Amniotic epithelial cell (primary cell): ENCODE measurements around the gene TMEM161B.
"Not testable (repeated sequence)": the region's sequence is repeated elsewhere in the genome, so short reads cannot be mapped to it uniquely, and the experiment has no call there.

ENCODE experiments used
- DNase-seq: peaks from one replicate; pipeline ENCODE4 v3.0.0-alpha.2; 2010; ENCODE audit warnings: low read depth

Gene TMEM161B

DNA sequence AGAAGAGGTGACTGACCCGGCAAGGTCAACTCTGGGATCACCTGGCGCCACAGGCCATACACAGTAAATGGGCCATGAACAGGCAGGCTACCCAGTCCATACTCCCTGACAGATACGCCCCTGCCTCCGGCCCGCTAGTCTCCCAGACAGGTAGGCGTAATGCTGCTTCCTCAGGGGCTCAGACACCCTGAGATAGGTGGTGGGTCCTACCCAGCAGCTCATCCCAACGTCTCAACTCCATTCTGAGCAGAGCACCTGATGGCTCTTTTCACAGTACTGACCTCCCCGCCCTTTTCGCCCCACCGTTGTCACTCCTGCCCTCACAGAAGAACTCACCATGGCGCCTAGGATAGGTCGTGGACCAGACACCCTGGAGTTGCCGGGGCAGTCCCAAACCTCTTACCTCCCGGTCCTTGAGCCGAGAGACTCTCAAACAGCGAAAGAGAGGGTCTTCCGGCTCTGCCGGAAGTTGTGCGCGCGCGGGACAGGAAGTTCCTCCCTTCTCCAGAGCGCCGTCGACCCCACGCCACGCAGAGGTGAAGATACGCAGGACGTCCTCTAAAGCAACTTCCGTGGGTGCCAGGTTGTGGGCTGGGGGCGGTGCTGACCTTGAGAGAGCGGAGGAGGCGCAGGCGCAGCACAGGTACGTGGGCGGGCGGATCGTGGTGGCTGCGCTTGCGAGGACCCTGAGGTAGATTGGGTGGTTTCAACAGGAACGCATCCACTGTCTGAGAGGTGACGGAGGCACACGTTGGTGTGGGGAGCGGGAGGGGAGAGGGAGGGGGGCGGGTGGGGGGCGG lies at the start of gene TMEM161B:
Gene TMEM161B, minus strand, starts transcription at position 461 of the 800 bp plus-strand sequence. Its CDS starts 122 bp downstream, at position 339.
- peak; percentile 87 for DNase-seq

DNA sequence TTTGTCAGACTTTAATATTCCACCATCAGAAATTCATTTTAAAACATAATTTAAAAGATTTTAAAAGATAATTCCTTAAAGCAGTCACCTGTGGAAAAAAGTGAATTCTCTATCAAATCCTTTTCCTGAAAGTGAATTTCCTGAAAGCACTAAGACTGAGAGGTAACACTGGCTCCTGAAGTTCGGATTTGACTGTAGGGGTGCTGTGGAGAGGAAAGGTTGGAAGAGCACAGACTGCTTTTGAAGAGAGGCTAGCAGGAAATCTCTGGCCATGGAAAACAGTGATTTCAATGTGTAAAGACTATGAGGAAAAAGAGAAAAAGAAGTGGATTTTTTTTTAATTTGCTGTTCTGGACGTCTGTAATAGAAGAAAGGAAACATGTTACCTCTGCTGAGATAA lies 35.7 kb upstream of the TMEM161B start:
- no peak for DNase-seq

DNA sequence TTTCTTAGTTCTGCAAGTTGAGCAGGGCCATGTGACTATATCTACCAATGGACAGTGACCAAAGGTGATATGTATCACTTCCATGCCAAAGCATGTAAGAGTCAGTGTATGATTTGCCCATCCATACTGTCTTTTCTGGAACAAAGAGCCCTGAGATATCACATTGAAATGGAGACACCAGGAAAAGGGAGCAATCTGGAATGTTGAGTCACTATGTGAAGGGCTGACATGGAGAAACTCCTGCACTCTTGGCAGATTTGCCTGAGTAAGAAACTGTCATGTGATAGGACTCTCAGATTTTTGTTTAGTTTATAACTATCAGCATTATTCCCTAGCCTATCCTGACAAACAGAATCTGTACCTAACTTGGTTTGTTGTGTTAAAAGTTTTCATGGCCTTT lies 29.8 kb upstream of the TMEM161B start:
- peak; percentile 25 for DNase-seq

DNA sequence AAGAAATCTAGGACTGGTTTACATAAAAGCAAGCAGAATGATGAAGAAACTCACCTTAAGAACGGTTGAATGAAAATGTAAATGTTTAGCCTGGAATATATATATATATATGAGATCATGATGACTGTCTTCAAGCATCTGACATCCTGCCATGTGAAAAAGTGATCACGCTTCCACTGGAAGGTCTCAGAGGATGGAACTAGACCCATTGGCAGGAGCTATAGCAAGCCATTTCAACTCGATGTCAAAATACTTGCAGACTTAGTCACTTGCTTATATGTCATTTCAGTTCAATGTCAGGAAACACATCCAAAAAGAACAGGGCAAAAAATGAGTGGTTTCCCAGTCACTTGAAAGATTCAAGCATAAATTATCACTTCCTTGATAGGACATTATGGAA lies 22.2 kb upstream of the TMEM161B start:
- no peak for DNase-seq

DNA sequence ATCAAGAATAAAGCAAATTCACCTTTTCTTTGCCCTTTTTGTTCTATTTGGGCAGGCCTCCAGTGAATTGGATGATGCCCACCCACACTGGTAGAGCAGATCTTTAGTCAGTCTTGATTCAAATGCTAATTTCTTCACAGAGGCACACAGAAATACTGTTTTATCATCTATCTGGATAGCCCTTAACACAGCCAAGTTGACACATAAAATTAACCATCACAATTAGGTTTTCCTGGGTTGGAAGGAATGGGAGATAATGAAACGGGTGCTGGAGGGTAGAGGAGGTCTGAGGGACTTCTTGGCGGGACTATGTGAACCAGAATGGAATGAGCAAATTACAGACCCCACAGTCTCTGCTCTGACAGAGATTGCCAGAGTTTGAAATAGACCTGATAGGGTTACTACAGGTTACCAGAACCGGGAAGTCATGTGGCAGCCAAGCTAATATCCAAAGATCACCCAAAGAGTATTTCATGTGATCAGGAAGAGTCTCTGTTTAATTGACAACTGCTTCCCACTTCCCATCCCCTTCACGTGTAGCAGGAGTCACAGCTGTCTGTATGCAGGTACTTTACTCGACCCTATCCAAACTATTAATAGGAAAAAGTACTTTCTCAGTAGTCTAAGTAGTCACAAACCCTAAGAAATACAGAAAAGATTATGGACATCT lies 20.0 kb upstream of the TMEM161B start:
- no peak for DNase-seq

DNA sequence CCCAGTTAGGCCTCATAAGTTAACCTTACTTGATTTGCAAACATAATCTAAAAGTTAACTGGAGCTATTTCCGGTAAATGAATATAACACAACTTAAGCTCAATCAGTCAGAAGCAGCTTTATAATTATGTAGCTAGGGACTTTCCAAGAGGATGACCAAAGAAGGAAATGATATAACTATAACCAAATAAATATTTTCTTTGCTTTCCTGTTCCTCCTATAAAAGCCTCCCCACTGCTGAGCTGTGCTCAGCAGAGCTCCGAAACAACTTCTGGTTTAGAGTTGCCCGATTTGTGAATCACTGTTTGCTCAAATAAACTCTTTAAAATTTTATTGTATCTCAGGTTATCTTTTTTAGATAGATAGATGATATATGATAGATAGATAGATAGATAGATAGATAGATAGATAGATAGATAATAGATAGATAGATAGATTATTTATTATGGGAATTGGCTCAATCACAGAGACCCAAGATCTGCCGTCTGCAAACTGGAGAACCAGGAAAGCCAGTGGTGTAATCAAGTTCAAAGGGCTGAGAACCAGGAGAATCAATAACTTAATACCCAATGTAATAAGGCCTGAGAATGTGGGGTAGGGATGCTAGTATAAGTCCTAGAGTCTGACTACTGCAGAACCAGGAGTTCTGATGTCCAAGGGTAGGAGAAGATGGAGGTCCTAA lies 19.3 kb upstream of the TMEM161B start:
- DNase-seq: no peak

DNA sequence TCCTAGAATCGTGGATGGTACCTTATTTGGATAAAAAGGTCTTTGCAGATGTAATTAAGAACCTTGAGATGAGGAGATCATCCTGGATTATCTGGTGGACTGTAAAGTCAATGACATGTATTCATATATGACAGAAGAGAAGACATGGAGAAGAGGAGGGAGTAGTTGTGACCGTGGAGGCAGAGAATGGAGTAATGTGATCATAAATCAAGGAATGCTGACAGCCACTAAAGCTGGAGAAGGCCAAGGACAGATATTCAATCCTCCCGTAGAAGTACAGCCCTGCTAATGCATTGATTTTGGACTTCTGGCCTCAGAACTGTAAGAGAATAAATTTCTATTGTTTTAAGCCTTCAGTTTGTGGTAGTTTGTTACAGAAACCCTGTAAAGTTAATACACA lies 18.7 kb upstream of the TMEM161B start:
- DNase-seq: no peak

DNA sequence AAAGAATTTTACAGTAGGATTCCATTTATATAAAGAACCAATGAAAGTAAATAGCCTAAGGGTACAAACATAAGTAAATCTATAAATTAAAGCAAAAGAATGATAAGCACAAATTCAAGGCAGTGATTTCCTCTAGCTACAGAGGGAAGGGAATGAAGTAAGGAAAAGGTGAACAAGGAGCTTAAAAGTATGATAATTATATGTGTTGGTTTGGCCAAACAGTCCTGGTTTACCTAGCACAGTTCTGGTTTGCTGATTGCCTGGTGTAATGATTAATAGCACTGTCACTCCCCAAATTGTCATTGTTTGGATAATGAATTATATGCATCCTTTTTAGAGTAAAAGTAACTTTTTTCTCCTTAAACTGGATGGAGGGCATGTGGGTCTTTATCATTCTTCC lies 15.0 kb upstream of the TMEM161B start:
- DNase-seq: no peak

DNA sequence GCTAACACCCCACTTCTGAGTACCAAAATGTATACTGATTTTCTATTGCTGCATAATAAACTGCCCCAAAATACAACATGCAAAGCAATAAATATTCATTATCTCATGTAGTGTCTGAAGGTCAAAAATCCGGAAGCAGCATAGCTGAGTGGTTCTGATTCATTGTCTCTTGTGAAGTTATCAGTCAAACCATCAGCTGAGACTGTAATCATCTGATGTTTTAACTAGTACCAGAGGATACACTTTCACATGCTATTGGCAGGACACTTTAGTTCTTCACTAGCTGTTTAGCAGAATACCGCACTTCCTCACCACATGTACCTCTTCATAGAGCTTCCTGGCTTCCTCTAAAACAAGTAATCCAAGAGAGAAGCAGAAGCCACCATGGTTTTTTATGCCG lies 12.7 kb upstream of the TMEM161B start:
- DNase-seq: peak; percentile 24

DNA sequence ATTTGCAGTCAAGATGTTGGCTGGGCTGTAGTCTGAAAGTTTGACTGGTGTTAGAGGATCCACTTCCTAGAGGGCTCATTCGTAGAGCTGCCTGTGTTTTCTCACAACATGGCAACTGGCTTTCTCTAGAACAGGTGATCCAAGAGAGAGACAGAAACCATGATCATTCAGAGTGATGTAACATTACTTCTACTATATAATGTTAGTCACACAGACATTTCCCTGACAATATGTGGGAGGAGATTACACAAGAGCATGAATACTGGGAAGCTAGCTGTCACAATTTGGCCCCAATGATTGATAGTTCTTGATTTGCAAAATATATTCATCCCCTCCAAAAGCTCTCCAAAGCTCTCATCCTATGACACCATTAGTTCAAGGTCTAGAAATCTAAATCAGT lies 10.9 kb upstream of the TMEM161B start:
- DNase-seq: peak; percentile 51

DNA sequence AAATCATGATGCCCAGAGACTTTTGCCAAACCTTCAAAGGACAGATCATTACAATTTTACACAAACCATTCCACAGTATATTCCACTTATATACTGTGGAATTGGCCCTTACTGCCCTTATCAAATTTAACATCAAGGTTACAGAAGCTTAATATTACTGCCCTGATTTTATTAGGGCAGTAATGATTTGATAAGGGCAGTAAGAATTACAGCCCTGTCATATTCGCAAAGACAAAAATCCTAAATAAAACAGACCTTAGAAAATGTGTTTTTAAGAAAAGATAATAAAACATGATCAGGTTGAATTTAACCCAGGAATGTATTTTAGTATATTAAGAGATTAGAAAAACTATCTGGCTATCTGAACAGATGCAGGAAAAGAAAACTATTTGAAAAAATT lies 7.7 kb upstream of the TMEM161B start:
- no peak for DNase-seq

DNA sequence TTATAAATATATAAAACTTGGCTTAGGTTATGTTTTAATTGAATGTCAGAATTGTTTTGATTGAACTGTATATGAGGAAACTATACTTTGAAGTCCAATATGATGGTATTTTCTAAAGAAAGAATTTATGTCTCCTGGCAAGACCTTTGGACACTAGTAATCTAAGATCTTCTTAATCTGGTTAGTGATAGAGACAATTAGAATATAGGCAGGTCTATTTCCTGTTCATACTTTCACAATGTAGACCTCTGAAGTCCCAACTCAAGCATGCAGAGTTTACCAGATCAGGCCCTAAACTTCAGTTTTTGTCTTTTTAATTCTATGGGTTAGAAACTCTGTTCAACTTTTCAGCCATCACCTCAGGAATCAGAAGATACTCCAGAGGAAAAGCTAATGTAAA lies 6.9 kb upstream of the TMEM161B start:
- DNase-seq: no peak

DNA sequence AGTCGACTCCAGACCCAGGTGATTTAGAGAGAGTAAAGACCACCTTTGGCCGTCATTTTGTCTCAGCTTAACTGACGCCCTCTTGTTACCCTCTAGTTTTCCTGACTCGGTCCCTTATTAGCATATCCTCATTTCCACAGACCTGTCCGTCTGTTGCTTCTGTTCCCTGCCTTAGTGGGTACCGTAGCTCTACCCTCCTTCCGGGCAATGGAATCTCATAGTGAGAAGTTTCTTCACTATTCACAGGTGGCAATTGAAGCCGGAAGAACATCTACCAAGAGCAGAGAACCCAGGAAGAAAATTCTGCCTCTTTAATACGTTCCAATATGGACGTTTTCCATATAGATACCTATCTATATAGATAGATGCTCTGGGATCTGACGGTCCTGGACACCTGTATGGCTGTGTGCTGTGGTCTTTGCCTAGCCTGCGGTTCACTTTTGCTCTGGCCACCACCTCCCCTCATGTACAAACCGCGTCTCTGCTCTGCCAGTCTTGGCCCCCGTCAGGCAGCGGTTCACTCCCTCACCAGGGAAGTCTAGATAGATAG lies 652 bp upstream of the TMEM161B start:
- DNase-seq: peak; percentile 32

DNA sequence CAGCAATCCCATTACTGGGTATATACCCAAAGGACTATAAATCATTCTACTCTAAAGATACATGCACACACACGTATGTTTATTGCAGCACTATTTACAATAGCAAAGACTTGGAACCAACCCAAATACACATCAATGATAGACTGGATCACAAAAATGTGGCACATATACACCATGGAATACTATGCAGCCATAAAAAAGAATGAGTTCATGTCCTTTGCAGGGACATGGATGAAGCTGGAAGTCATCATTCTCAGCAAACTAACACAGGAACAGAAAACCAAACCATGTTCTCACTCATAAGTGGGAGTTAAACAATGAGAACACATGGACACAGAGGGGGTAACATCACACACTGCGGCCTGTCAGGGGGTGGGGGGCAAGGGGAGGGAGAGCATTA lies 4.1 kb downstream of the TMEM161B start:
- not testable (repeated sequence) for DNase-seq

DNA sequence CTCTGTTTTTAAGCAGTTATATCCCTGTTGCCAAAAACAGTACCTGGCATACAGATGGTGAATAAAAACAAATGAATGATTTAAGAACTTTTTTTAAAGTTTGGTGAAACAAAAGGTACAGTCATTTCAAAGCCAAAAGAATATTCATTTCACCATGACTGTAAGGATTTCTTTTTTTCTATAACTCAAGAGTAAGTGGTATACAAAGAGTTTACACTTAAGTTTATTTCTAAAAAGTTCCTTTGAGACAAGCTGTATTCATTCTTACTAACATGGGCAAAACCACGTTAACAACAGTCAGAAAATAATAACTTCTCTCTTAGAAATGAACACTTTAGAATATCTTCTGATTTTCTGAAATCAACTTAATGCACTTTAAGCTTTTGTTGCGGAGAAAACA lies 5.3 kb downstream of the TMEM161B start:
- no peak for DNase-seq

DNA sequence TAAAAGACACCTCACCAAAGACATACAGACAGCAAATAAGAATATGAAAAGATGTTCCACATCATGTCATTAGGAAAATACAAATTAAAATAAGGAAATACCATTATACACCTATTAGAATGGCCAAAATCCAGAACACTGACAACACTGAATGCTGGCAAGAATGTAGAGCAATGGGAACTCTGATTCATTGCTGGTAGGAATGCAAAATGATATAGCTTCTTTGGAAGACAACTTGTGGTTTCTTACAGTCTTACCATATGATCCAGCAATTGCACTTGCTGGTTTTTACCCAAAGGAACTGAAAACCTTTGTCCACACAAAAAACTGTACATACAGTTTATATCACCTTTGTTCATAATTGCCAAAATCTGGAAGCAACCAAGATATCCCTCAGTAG lies 6.5 kb downstream of the TMEM161B start:
- peak; percentile 65 for DNase-seq

DNA sequence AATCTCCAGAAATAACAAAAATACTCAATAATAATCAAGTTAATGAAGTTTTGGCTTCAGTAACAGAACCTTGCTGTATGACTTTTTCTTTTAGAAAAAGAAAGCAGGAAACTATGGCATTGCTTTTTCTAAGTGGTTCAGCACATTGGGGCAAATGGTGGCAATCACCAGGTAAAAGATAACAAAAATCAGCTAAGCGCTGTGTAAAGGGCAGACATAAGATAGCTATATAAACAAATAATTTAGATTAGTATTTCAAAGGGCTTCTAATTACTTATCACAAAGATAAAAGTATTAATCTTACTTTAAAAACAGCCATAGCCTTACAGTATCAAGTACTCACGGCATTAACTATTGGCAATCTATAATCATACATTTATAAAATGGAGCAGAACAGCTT lies 10.0 kb downstream of the TMEM161B start:
- no peak for DNase-seq

DNA sequence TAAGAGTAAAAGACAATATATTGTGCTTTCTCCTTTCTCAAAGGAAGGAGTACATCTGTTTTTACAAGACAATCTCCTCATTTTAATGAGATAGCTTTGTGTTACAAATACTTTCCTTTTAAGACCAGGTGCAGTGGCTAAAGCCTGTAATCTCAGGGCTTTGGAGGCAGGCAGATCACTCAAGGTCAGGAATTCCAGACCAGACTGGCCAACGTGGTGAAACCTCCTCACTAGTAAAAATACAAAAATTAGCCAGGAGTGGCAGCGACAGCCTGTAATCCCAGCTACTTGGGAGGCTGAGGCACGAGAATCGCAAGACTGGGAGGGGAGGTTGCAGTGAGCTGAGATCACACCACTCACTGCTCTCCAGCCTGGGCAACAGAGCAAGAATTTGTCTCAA lies 11.8 kb downstream of the TMEM161B start:
- DNase-seq: peak; percentile 44

DNA sequence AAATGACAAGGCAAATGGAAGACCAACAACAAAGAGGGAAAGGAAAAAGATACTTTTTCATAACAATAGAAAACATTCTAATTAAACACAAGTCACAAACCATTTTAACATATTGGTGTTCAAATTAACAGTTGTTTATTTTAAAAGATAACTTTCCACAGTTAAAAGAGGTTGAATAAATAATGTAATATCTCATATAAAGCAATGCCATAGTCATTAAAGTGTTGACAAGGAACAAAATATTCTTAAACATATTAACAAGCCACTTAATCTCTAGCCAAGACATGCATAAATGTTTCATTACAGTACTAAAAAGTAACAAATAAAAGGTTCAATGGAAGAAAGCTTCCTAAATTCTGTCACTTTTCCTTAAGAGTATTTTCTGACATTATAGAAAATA lies 12.6 kb downstream of the TMEM161B start:
- DNase-seq: no peak

DNA sequence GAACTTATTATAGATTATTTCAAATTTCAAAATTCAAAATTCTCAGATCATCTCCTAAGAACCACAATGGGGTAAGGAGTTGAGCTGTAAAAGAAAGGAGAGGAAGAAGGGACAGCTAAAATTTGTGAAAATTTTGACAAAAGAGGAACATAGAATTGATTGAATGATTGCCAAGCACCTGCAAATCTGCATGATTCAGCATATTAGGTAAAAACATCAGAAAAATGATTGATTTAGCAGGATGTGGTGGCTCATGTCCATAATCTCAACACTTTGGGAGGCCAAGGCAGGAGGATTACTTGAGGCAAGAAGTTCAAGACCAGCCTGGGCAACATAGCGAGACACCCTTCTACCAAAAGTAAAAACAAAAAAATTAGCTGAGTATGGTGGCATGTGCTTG lies 14.3 kb downstream of the TMEM161B start:
- no peak for DNase-seq

DNA sequence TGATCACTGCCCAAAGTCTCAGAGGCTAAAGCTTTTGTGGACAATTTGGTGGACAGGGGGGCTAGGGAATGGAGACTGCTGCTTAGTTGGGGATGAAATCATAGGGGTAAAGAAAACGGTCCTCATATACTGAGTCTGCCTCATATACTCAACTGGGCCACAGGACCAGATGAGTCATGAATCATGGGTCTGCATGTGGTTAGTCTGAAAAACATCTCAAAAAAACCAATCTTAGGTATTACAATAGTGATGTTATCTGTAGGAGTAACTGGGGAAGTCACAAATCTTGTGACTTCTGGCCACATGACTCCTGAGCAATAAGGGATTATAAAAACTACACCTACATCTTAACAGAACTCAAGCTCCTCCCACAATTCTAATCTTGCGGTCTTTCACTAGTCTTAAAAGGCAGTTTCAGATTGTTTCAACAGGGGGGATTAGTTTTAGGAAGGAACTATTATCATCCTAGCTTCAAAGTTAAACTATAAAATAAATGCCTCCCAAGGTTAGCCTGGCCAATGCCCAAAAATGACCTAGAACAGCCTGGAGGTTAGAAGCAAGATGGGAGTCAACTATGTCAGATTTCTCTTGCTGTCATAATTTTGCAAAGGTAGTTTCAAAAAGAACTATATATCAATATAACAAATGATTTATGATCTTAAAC lies 17.5 kb downstream of the TMEM161B start:
- peak; percentile 58 for DNase-seq

DNA sequence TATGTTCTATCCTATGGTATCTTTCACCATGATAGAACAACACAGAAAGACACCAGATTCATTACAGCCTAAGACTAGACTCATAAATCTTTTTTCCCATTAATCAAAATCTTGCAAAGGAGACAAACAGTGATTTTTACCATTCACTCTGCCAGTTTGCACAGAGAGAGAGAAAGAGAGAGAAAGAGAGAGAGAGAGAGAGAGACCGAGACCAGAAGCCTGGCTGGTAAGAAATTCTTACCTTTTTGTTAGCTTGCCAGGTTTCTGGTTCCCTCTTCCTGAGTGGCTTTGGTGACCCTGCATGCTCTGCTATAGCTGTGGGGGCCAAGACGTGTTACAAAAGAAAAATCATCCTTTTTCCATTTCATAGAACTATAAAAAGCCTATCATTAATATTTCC lies 18.6 kb downstream of the TMEM161B start:
- no peak for DNase-seq
